ENCODE results near the gene PPP2R5B.

DNA sequence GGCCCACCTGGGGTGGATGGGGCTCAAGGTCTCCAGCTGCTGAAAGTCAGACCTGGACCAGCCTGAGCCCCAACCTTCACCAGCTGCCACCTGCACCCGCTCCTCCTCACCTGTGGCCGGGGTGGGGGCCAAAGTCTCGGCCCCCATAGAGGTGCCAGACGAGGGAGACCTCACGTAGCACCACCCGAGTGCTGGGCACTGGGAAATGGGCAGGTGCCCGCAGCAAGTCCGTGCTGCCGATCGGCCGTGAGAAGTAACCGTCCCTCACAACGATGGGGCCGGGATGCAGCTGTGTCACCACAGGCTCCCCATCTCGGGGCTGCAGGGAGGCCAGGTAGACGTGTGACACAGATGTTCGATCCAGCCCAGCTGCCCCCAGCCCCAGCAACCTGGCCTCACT lies 23.7 kb upstream of the PPP2R5B start:
- TF ChIP-seq ESRRA (IDR thresholded peaks at IDR 0.05; ENCODE audit: borderline replicate concordance, low read depth) (no peak), POLR2A (conservative IDR thresholded peaks at IDR 0.05) (no peak), PHTF2 (CRISPR knock-in tag; IDR thresholded peaks at IDR 0.05) (no peak), JUN (IDR thresholded peaks at IDR 0.05; ENCODE audit: borderline replicate concordance, low read depth, low read length) (no peak), JUN (CRISPR knock-in tag; IDR thresholded peaks at IDR 0.05; ENCODE audit: borderline replicate concordance) (no peak), HCFC1 (IDR thresholded peaks at IDR 0.05; ENCODE audit: low read depth, low read length) (no peak), CHD2 (IDR thresholded peaks at IDR 0.05; ENCODE audit: low read depth, low read length) (no peak), U2AF1 (optimal IDR thresholded peaks at IDR 0.05; ENCODE audit: low read depth, low read length) (no peak), ZNF224 (CRISPR knock-in tag; IDR thresholded peaks at IDR 0.05) (no peak), CHD4 (IDR thresholded peaks at IDR 0.05; ENCODE audit: insufficient read depth, insufficient replicate concordance, low read depth, low read length, poor library complexity, severe bottlenecking) (no peak)
- TF ChIP-seq, protein P1, sequence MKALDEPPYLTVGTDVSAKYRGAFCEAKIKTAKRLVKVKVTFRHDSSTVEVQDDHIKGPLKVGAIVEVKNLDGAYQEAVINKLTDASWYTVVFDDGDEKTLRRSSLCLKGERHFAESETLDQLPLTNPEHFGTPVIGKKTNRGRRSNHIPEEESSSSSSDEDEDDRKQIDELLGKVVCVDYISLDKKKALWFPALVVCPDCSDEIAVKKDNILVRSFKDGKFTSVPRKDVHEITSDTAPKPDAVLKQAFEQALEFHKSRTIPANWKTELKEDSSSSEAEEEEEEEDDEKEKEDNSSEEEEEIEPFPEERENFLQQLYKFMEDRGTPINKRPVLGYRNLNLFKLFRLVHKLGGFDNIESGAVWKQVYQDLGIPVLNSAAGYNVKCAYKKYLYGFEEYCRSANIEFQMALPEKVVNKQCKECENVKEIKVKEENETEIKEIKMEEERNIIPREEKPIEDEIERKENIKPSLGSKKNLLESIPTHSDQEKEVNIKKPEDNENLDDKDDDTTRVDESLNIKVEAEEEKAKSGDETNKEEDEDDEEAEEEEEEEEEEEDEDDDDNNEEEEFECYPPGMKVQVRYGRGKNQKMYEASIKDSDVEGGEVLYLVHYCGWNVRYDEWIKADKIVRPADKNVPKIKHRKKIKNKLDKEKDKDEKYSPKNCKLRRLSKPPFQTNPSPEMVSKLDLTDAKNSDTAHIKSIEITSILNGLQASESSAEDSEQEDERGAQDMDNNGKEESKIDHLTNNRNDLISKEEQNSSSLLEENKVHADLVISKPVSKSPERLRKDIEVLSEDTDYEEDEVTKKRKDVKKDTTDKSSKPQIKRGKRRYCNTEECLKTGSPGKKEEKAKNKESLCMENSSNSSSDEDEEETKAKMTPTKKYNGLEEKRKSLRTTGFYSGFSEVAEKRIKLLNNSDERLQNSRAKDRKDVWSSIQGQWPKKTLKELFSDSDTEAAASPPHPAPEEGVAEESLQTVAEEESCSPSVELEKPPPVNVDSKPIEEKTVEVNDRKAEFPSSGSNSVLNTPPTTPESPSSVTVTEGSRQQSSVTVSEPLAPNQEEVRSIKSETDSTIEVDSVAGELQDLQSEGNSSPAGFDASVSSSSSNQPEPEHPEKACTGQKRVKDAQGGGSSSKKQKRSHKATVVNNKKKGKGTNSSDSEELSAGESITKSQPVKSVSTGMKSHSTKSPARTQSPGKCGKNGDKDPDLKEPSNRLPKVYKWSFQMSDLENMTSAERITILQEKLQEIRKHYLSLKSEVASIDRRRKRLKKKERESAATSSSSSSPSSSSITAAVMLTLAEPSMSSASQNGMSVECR (CRISPR knock-in tag; IDR thresholded peaks at IDR 0.05): no peak
- TF ChIP-seq, protein P2, sequence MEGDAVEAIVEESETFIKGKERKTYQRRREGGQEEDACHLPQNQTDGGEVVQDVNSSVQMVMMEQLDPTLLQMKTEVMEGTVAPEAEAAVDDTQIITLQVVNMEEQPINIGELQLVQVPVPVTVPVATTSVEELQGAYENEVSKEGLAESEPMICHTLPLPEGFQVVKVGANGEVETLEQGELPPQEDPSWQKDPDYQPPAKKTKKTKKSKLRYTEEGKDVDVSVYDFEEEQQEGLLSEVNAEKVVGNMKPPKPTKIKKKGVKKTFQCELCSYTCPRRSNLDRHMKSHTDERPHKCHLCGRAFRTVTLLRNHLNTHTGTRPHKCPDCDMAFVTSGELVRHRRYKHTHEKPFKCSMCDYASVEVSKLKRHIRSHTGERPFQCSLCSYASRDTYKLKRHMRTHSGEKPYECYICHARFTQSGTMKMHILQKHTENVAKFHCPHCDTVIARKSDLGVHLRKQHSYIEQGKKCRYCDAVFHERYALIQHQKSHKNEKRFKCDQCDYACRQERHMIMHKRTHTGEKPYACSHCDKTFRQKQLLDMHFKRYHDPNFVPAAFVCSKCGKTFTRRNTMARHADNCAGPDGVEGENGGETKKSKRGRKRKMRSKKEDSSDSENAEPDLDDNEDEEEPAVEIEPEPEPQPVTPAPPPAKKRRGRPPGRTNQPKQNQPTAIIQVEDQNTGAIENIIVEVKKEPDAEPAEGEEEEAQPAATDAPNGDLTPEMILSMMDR (IDR thresholded peaks at IDR 0.05 in 2 of 3, conservative IDR thresholded peaks at IDR 0.05 in 1 of 3; ENCODE audit: insufficient read depth in 2 of 3, low read depth in 1 of 3, low read length in 3 of 3): no peak
- TF ChIP-seq, protein P3, sequence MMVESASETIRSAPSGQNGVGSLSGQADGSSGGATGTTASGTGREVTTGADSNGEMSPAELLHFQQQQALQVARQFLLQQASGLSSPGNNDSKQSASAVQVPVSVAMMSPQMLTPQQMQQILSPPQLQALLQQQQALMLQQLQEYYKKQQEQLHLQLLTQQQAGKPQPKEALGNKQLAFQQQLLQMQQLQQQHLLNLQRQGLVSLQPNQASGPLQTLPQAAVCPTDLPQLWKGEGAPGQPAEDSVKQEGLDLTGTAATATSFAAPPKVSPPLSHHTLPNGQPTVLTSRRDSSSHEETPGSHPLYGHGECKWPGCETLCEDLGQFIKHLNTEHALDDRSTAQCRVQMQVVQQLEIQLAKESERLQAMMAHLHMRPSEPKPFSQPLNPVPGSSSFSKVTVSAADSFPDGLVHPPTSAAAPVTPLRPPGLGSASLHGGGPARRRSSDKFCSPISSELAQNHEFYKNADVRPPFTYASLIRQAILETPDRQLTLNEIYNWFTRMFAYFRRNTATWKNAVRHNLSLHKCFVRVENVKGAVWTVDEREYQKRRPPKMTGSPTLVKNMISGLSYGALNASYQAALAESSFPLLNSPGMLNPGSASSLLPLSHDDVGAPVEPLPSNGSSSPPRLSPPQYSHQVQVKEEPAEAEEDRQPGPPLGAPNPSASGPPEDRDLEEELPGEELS (CRISPR knock-in tag; IDR thresholded peaks at IDR 0.05; ENCODE audit: borderline replicate concordance): no peak
